Thyroid gland (tissue), 4 donors: ENCODE data around the gene TUBB8B. TPM values are rescaled to one million over a fixed set of nuclear protein-coding genes. Genes with fewer than 3 reads are reported as not detected.
"Not testable (repeated sequence)": the region's sequence is repeated elsewhere in the genome, so short reads cannot be mapped to it uniquely, and the experiment has no call there.

Experiments
- DNase-seq, 2 donors: peaks; one replicate each; pipeline ENCODE4 v3.0.0-alpha.2; 2019
- H3K27ac ChIP-seq, 3 donors: fragments of 200-600 bp; sonication (generic); 1 replicate in 2 of 3; 2 replicates in 1 of 3; pipeline ENCODE4 v1.5.1; 2016 to 2019; ENCODE audit warnings: mild to moderate bottlenecking in 1 of 3, moderate library complexity in 1 of 3
- H3K27me3 ChIP-seq: fragments of 200-600 bp; sonication (generic); one replicate; pipeline ENCODE4 v1.5.1; 2019
- H3K36me3 ChIP-seq, 2 donors: fragments of 200-600 bp; sonication (generic); one replicate each; pipeline ENCODE4 v1.5.1; 2016 to 2019
- H3K4me1 ChIP-seq, 2 donors: fragments of 200-600 bp; sonication (generic); one replicate each; pipeline ENCODE4 v1.5.1; 2017 to 2019
- H3K4me3 ChIP-seq, 3 donors: fragments of 200-600 bp; sonication (generic); replicated peaks in 1 of 3; 1 replicate in 2 of 3; 2 replicates in 1 of 3; pipeline ENCODE4 v1.5.1; 2016; ENCODE audit warnings: mild to moderate bottlenecking in 1 of 3
- H3K9me3 ChIP-seq: fragments of 200-600 bp; sonication (generic); one replicate; pipeline ENCODE4 v1.5.1; 2017
- WGBS, 2 donors: methylation state at CpG; one replicate each; pipeline ENCODE4 v1.1.5; 2017; 5-methylcytosine and 5-hydroxymethylcytosine counted together
- intact Hi-C: fragments of 100-400 bp; cut with DNase I; formaldehyde crosslinking; loops from one replicate; pipeline ENCODE4 v1.15.1; 2023
- total RNA-seq, 4 donors: library from RNA; depleted of rRNA; stranded (reverse); fragments of >200 nt; gene quantifications; one replicate each; pipeline ENCODE4 v1.2.3, GENCODE V29; 2016
- TF ChIP-seq, protein P1 (sequence below), 6 experiments: fragments of 200-600 bp in 3 of 6; fragments of 450-650 bp in 3 of 6; sonication (generic) in 3 of 6; IDR thresholded peaks; one replicate each; pipeline ENCODE4 v1.5.1; 2016 to 2019; ENCODE audit warnings: antibody characterized with exemption in 6 of 6, mild to moderate bottlenecking in 2 of 6, inconsistent platforms in 1 of 6, moderate library complexity in 1 of 6

Gene TUBB8B
- total RNA-seq, 4 donors from 2014 or later: 0.33 TPM; not detected in 3

DNA sequence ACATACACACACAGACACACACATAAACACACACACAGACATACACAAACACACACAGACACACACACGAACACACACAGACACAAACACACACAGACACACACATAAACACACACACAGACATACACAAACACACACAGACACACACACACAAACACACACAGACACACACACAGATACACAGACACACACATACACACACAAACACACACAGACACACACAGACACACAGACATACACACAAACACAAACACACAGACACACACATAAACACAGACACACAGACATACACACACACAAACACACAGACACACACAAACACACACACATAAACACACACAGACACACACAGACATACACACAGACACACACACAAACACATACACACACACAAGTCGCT lies 31.5 kb upstream of the TUBB8B start:
- H3K4me1 ChIP-seq, DNase-seq, H3K27me3 ChIP-seq, H3K36me3 ChIP-seq, H3K9me3 ChIP-seq, H3K4me3 ChIP-seq, intact Hi-C loops, H3K27ac ChIP-seq: not testable (repeated sequence)
- WGBS, 2 donors: 60 to 73% methylated on average over 2 of the region's 2 CpGs

DNA sequence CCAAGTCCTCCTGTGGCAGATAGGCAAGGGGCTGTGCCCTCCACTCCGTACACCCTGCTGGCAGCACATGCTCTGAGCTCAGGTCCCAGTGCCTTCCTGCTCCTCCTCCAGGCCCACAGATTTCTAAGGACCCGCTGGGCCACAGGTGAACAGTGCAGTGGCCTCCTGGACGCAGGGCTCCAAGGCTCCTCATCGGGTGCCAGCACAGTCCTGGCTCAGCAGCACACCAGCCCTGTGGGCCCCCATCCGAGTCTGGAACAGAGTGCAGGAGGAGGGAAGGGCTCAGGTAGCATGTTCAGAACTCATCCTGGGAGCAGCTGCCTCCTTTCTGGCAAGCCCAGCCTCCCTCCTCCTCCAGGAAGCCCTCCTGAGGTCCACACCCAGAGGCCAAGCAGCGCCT lies 30.8 kb upstream of the TUBB8B start:
- H3K27me3 ChIP-seq, H3K36me3 ChIP-seq, H3K4me1 ChIP-seq, H3K9me3 ChIP-seq, DNase-seq, H3K27ac ChIP-seq, intact Hi-C loops, H3K4me3 ChIP-seq: not testable (repeated sequence)
- 72 to 78% methylated on average over 4 of the region's 6 CpGs for WGBS, 2 donors

DNA sequence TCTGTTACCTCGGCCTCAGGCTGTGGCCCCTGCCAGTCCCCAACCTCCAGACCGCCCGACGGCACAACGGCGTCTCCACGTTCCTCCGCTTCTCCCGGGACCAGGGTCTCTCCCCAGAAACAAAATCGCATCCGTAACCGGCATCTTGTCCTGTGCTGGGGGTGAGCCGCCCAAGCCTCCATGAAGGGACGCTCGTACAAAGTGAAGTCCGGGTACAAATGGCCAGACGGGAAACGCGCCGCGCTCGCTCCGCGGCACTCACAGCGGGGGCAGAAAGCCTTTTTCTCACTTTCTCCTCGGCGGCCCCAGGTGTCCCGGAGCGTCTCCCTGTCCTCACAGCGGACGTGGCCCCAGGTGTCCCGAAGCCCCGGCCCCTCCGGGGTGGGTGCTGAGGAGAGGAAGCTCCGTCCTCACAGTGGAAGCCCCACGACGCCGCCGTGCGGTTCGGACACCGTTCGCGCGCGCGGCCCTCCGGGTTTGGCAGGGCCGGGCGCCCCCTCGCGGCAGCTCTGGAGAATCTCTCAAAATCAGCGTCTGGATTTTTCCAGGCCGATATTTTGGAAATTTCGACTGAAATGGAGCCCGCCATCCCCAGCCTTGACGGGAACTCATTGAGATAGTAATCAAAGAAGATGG lies 26.2 kb upstream of the TUBB8B start:
- DNase-seq, H3K27ac ChIP-seq, H3K4me3 ChIP-seq, H3K4me1 ChIP-seq, H3K9me3 ChIP-seq, H3K36me3 ChIP-seq, intact Hi-C loops, H3K27me3 ChIP-seq: not testable (repeated sequence)
- TF ChIP-seq, protein P1, sequence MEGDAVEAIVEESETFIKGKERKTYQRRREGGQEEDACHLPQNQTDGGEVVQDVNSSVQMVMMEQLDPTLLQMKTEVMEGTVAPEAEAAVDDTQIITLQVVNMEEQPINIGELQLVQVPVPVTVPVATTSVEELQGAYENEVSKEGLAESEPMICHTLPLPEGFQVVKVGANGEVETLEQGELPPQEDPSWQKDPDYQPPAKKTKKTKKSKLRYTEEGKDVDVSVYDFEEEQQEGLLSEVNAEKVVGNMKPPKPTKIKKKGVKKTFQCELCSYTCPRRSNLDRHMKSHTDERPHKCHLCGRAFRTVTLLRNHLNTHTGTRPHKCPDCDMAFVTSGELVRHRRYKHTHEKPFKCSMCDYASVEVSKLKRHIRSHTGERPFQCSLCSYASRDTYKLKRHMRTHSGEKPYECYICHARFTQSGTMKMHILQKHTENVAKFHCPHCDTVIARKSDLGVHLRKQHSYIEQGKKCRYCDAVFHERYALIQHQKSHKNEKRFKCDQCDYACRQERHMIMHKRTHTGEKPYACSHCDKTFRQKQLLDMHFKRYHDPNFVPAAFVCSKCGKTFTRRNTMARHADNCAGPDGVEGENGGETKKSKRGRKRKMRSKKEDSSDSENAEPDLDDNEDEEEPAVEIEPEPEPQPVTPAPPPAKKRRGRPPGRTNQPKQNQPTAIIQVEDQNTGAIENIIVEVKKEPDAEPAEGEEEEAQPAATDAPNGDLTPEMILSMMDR (IDR thresholded peaks at IDR 0.05): peak in 1 of 6 experiments; percentile 19
- 62 to 65% methylated on average over 50 to 55 of the region's 57 CpGs for WGBS, 2 donors

DNA sequence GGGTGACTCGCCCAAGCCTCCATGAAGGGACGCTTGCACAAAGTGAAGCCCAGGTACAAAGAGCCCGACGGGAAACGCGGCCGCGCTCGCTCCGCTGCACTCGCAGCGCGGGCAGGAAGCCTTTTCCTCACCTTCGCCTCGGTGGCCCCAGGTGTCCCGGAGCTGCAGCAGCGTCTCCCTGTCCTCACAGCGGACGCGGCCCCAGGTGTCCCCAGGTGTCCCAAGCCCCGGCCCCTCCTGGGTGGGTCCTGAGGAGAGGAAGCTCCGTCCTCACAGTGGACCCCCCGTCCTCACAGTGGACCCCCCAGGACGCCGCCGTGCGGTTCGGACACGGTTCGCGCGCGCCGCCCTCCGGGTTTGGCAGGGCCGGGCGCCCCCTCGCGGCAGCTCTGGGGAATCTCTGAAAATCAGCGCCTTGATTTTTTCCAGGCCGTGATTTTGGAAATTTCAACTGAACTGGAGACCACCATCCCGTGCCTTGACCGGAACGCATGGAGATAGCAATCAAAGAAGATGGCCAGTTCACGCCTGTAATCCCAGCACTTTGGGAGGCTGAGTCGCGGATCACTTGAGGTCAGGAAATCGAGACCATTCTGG lies 23.9 kb upstream of the TUBB8B start:
- H3K27me3 ChIP-seq, H3K4me1 ChIP-seq, intact Hi-C loops, H3K27ac ChIP-seq, H3K9me3 ChIP-seq, H3K36me3 ChIP-seq, DNase-seq, H3K4me3 ChIP-seq: not testable (repeated sequence)
- WGBS, 2 donors: 40 to 49% methylated on average over 11 to 25 of the region's 48 CpGs
- TF ChIP-seq, protein P1 (IDR thresholded peaks at IDR 0.05): peak in 1 of 6 experiments; percentile 18

DNA sequence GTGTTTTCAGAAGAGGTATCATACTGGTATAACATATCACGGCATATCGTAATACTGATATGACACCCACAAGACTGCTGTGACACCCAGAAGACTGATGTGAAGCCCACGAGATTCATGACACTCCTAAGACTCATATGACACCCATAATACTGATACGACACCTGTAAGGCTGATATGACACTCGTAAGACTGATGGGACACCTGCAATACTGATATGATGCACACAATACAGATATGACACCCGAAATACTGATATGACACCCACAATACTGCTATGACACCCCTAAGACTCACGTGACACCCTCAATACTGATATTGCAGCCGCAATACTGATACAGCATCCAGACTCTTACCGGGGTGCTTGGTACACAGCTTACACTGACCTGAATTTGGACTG lies 18.3 kb upstream of the TUBB8B start:
- H3K9me3 ChIP-seq, H3K27ac ChIP-seq, H3K4me3 ChIP-seq, DNase-seq, intact Hi-C loops, H3K4me1 ChIP-seq, H3K36me3 ChIP-seq, H3K27me3 ChIP-seq: not testable (repeated sequence)
- WGBS, 2 donors: 63 to 73% methylated on average over 9 of the region's 9 CpGs

DNA sequence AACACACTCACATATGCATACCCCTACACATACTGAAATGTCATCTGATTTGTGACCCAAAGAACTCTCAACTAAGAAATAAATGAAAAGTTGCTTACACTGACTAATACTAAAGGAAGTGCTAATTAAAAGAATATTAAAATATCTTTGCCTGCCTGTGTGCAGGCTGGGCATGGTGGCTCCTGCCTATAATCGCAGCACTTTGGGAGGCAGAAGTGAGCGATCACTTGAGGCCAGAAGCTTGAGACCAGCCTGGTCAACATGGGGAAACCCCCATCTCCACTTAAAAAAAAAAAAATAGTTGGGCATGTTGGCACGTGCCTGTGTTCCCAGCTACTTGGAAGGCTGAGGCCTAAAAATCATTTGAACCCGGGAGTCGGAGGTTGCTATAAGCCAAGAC lies 14.9 kb upstream of the TUBB8B start:
- 81 to 91% methylated on average over 5 of the region's 5 CpGs for WGBS, 2 donors

DNA sequence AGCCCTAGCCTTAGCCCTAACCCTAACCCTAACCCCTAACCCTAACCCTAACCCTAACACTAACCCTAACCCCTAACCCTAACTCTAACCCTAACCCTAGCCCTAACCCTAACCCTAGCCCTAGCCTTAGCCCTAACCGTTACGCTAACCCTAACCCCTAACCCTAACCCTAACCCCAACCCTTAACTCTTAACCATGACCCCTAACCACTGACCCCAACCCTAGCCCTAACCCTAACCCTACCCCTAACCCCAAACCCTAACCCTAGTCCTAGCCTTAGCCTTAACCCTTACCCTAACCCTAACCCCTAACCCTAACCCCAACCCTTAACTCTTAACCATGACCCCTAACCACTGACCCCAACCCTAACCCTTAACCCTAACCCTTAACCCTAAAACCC lies 14.2 kb upstream of the TUBB8B start:
- H3K4me3 ChIP-seq, H3K27me3 ChIP-seq, H3K36me3 ChIP-seq, intact Hi-C loops, H3K27ac ChIP-seq, H3K9me3 ChIP-seq, H3K4me1 ChIP-seq, DNase-seq: not testable (repeated sequence)
- WGBS, 2 donors: 89 to 94% methylated on average over 2 of the region's 2 CpGs

More for the DNA sequence above, 14.9 kb upstream of the TUBB8B start:
- H3K9me3 ChIP-seq, H3K4me3 ChIP-seq, H3K27me3 ChIP-seq, DNase-seq, H3K27ac ChIP-seq, H3K36me3 ChIP-seq, H3K4me1 ChIP-seq, intact Hi-C loops: not testable (repeated sequence)

DNA sequence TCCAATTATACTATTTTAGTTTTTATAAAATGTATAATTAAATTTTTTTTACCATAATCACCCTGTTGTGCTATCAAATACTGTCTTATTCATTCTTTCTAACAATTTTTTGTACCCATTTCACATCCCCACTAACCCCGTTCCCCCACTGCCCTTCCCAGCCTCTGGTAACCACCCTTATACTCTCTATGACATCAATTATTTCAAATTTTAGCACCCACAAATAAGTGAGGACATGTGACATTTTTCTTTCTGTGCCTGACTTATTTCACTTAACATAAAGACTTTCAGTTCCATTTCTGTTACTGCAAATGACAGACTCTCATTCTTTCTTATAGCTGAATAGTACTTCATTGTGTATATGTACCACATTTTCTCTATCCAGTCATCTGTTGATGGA lies 5.0 kb upstream of the TUBB8B start:
- intact Hi-C loops, H3K36me3 ChIP-seq, H3K27me3 ChIP-seq, H3K27ac ChIP-seq, H3K4me1 ChIP-seq, H3K9me3 ChIP-seq, DNase-seq, H3K4me3 ChIP-seq: not testable (repeated sequence)
- 72 to 87% methylated on average over 1 of the region's 1 CpG for WGBS, 2 donors

DNA sequence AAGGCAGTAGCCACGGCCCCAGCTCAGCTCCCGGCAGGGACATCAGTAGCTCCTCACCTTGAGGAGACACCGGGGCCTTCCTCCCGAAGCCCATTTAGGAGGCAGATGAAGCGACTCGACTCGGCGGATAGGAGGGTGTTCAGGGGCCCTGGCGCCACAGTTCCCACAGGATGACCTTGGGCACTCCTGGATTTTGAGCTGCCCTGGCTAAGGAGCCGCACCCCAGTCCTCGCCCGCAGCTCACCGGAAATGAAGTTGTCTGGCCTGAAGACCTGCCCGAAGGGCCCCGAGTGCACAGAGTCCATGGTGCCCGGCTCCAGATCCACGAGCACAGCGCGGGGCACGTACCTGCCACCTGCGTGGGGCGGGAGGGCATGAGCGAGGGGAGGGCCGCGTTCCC lies 719 bp downstream of the TUBB8B start:
- DNase-seq, H3K27ac ChIP-seq, H3K4me1 ChIP-seq, H3K4me3 ChIP-seq, H3K9me3 ChIP-seq, H3K36me3 ChIP-seq, H3K27me3 ChIP-seq, intact Hi-C loops: not testable (repeated sequence)
- WGBS, 2 donors: 94 to 95% methylated on average over 5 to 17 of the region's 25 CpGs

DNA sequence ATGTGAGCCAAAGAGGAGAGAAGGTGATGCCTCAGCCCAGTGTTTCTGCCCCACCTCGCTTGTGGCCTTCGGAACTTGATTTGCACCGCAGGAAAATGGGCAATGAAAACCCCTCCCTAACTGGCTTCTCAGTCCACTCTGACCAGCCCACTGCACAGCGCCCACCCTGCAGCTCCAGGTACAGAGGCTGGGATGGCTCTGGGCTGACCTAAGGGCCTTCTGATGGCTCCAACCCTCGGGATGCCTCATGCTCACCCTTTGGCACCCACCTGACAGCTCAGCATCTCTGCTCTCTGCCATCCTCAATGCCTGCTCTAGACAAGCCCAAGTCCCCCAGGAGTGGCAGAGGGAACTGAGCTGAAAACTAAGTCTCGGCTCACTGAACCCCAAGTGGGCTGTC lies 36.2 kb downstream of the TUBB8B start:
- WGBS, 2 donors: no CpG with 5 or more reads among the region's 6 CpGs
- H3K9me3 ChIP-seq, H3K4me3 ChIP-seq, DNase-seq, H3K4me1 ChIP-seq, H3K27me3 ChIP-seq, H3K36me3 ChIP-seq, H3K27ac ChIP-seq, intact Hi-C loops: not testable (repeated sequence)

DNA sequence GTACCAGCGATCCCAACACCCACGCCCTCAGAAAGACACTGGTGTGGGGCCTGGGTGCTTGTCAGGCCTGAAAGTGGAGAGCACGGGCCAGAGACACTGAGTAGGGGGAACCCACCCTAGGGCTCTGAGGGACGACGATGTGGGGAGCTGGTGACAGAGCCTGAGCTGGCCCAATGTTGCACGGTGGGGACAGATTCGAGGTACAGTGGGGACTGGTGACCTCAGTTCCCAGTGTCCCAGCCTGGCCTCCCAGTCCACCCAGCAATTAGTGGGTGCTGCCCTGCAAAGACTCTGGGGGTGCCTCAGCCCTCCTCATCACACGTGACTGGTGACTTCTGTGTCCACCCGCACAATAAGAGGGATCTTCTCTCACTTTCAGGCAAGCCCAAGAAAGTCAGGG lies 36.6 kb downstream of the TUBB8B start:
- DNase-seq, H3K4me1 ChIP-seq, intact Hi-C loops, H3K36me3 ChIP-seq, H3K27ac ChIP-seq, H3K27me3 ChIP-seq, H3K9me3 ChIP-seq, H3K4me3 ChIP-seq: not testable (repeated sequence)
- WGBS, 2 donors: no CpG with 5 or more reads among the region's 9 CpGs
